IMR-90 (cell line): Measurements from ENCODE around the gene HEATR5A. TPM values are rescaled to one million over a fixed set of nuclear protein-coding genes. Genes with fewer than 3 reads are reported as not detected.

Experiments
- ATAC-seq: fragments of 200-7000 bp; cut with Tn5 transposase; 2 replicates; pipeline ENCODE4 v1.9.1; 2020; ENCODE audit warnings: low read depth, mild to moderate bottlenecking, moderate library complexity
- BruUV-seq: library from RNA; stranded (reverse); fragments of 400-500 nt; replicated peaks from 2 replicates; lab custom pipeline; 2021; lab: Mats Ljungman, UMichigan
- CTCF ChIA-PET: fragments of 300-600 bp; formaldehyde crosslinking; extraction: SDS; loops from one replicate; lab custom pipeline; 2021; ENCODE audit warnings: antibody characterized with exemption; lab: Yijun Ruan, JAX
- POLR2A ChIA-PET: fragments of 300-600 bp; sonication (Branson Sonifier 250); formaldehyde crosslinking; loops from one replicate; lab custom pipeline; 2022; ENCODE audit warnings: antibody characterized with exemption; ENCODE audit not compliant: unreplicated experiment; lab: Charles Lee
- DNase-seq: peaks from one replicate; pipeline ENCODE4 v3.0.0; 2013
- H2AFZ ChIP-seq: replicated peaks from 2 replicates; pipeline ENCODE3; 2013; ENCODE audit warnings: low read length, mild to moderate bottlenecking; ENCODE audit not compliant: poor library complexity
- H2AK5ac ChIP-seq: 2 replicates; pipeline ENCODE4 v1.6.1; 2013; ENCODE audit warnings: low read depth, low read length, inconsistent platforms
- H2AK9ac ChIP-seq: replicated peaks from 2 replicates; pipeline ENCODE3; 2013; ENCODE audit warnings: mild to moderate bottlenecking, low read depth, low read length, moderate library complexity; ENCODE audit not compliant: poor library complexity
- H2BK120ac ChIP-seq: 2 replicates; pipeline ENCODE4 v1.6.1; 2013; ENCODE audit warnings: low read depth, low read length, inconsistent platforms
- H2BK15ac ChIP-seq: 3 replicates; pipeline ENCODE4 v1.6.1; 2013; ENCODE audit warnings: low read depth, low read length, inconsistent platforms
- H2BK20ac ChIP-seq: 2 replicates; pipeline ENCODE4 v1.6.1; 2013; ENCODE audit warnings: low read depth, mild to moderate bottlenecking, inconsistent platforms, low read length, moderate library complexity
- H2BK5ac ChIP-seq: 2 replicates; pipeline ENCODE4 v1.6.1; 2013; ENCODE audit warnings: mild to moderate bottlenecking, low read depth, low read length, inconsistent platforms; ENCODE audit not compliant: poor library complexity, severe bottlenecking
- H3K14ac ChIP-seq: replicated peaks from 2 replicates; pipeline ENCODE4 v1.6.1; 2013; ENCODE audit warnings: low read depth, low read length, inconsistent platforms
- H3K18ac ChIP-seq: 2 replicates; pipeline ENCODE4 v1.6.1; 2013; ENCODE audit warnings: low read depth, low read length, control low read depth
- H3K23ac ChIP-seq: 2 replicates; pipeline ENCODE4 v1.6.1; 2013; ENCODE audit warnings: low read depth, low read length, inconsistent platforms
- H3K27ac ChIP-seq: 2 replicates; pipeline ENCODE4 v1.5.1; 2013; ENCODE audit warnings: mild to moderate bottlenecking, control low read depth, low read length; ENCODE audit not compliant: insufficient read depth
- H3K27me3 ChIP-seq: 2 replicates; pipeline ENCODE4 v1.6.1; 2013; ENCODE audit warnings: low read length; ENCODE audit not compliant: control insufficient read depth, insufficient read depth
- H3K36me3 ChIP-seq: 2 replicates; pipeline ENCODE4 v1.6.1; 2013; ENCODE audit warnings: low read length, mixed read lengths; ENCODE audit not compliant: control insufficient read depth, insufficient read depth
- H3K4ac ChIP-seq: 2 replicates; pipeline ENCODE4 v1.6.1; 2013; ENCODE audit warnings: low read depth, low read length, inconsistent platforms
- H3K4me1 ChIP-seq: 2 replicates; pipeline ENCODE4 v1.6.1; 2013; ENCODE audit warnings: low read length, mixed read lengths; ENCODE audit not compliant: control insufficient read depth, insufficient read depth
- H3K4me2 ChIP-seq: 2 replicates; pipeline ENCODE4 v1.6.1; 2013; ENCODE audit warnings: low read depth, mild to moderate bottlenecking, control low read depth, low read length, moderate library complexity
- H3K4me3 ChIP-seq: 2 replicates; pipeline ENCODE4 v1.5.1; 2013; ENCODE audit warnings: low read depth, mild to moderate bottlenecking, control low read depth, low read length, moderate library complexity; ENCODE audit not compliant: insufficient read depth
- H3K56ac ChIP-seq: 2 replicates; pipeline ENCODE4 v1.6.1; 2013; ENCODE audit warnings: low read length, inconsistent platforms; ENCODE audit not compliant: insufficient read depth; ENCODE audit errors: extremely low read depth
- H3K79me1 ChIP-seq, 2 experiments: 2 replicates each; pipeline ENCODE4 v1.6.1; 2013; ENCODE audit warnings: low read length in 2 of 2, inconsistent platforms in 1 of 2, low read depth in 1 of 2
- H3K9ac ChIP-seq: 2 replicates; pipeline ENCODE4 v1.6.1; 2013; ENCODE audit warnings: low read depth, low read length, control low read depth
- H3K9me1 ChIP-seq: 2 replicates; pipeline ENCODE4 v1.6.1; 2013; ENCODE audit warnings: low read length, inconsistent platforms; ENCODE audit not compliant: insufficient read depth
- H3K9me3 ChIP-seq: 2 replicates; pipeline ENCODE4 v1.6.1; 2013; ENCODE audit warnings: low read length; ENCODE audit not compliant: control insufficient read depth, insufficient read depth
- H4K20me1 ChIP-seq: 2 replicates; pipeline ENCODE4 v1.6.1; 2013; ENCODE audit warnings: low read length, inconsistent platforms; ENCODE audit not compliant: insufficient read depth
- H4K5ac ChIP-seq: 2 replicates; pipeline ENCODE4 v1.6.1; 2013; ENCODE audit warnings: mild to moderate bottlenecking, low read depth, low read length, control low read depth
- H4K8ac ChIP-seq, 2 experiments: 2 replicates each; pipeline ENCODE4 v1.6.1; 2013; ENCODE audit warnings: low read depth in 2 of 2, low read length in 2 of 2, control low read depth in 1 of 2, inconsistent platforms in 1 of 2
- H4K91ac ChIP-seq: 2 replicates; pipeline ENCODE4 v1.6.1; 2013; ENCODE audit warnings: low read depth, low read length, inconsistent platforms; ENCODE audit not compliant: insufficient read depth
- CEBPB ChIP-seq: IDR thresholded peaks from 2 replicates; pipeline ENCODE4 v1.6.1; 2012; ENCODE audit warnings: low read depth, low read length, improper control_type of control experiment
- CTCF ChIP-seq: conservative IDR thresholded peaks from 2 replicates; pipeline ENCODE4 v1.5.1; 2012; ENCODE audit warnings: mild to moderate bottlenecking, low read depth, low read length, improper control_type of control experiment
- MAFK ChIP-seq: IDR thresholded peaks from 2 replicates; pipeline ENCODE4 v1.6.1; 2012; ENCODE audit warnings: low read depth, low read length, improper control_type of control experiment
- RAD21 ChIP-seq: IDR thresholded peaks from 2 replicates; pipeline ENCODE4 v1.6.1; 2012; ENCODE audit warnings: low read length, improper control_type of control experiment
- RFX5 ChIP-seq: IDR thresholded peaks from 2 replicates; pipeline ENCODE4 v1.8.0; 2012; ENCODE audit warnings: low read depth, mild to moderate bottlenecking, low read length, moderate library complexity
- SMC3 ChIP-seq: fragments of 150-350 bp; IDR thresholded peaks from 2 replicates; pipeline ENCODE4 v1.6.1; 2016; ENCODE audit warnings: low read depth, mild to moderate bottlenecking, antibody characterized with exemption, low read length, moderate library complexity
- WGBS, 2 experiments: methylation state at CpG; one replicate each; pipeline versions ENCODE4 v1.1.5 to v1.1.7; 2013; ENCODE audit warnings: missing lambda C conversion rate in 2 of 2; ENCODE audit not compliant: insufficient read length in 1 of 2; ENCODE audit errors: extremely low coverage in 2 of 2; 5-methylcytosine and 5-hydroxymethylcytosine counted together
- dilution Hi-C: fragments of 300-500 bp; cut with HindIII; formaldehyde crosslinking; loops from one replicate; pipeline ENCODE4 v1.14.3; 2018; ENCODE audit warnings: low sequenced_read_pairs; ENCODE audit not compliant: unreplicated experiment
- in situ Hi-C: fragments of 300-500 bp; cut with MboI; formaldehyde crosslinking; loops from 3 replicates; pipeline ENCODE4 v1.14.3; 2019; ENCODE audit warnings: low sequenced_read_pairs, inconsistent platforms, mixed read lengths
- intact Hi-C: fragments of 100-400 bp; cut with micrococcal nuclease; formaldehyde crosslinking; loops from 2 replicates; pipeline ENCODE4 v1.10.0; 2022
- polyA plus RNA-seq, 3 experiments: library from polyadenylated mRNA; depleted of rRNA; stranded (reverse); fragments of >200 nt; gene quantifications; 2 replicates each; pipeline ENCODE4 v1.2.3, GENCODE V29; 2012; ENCODE audit warnings: low replicate concordance in 1 of 3
- total RNA-seq: library from RNA; depleted of rRNA; stranded (reverse); fragments of >200 nt; gene quantifications from 2 replicates; pipeline ENCODE4 v1.2.3, GENCODE V29; 2012

HEATR5A gene
- total and polyA plus RNA-seq, 2 of the 4 experiments (the other 2 are of a cell fraction): 14.0 to 48.9 TPM

- Histone ChIP-seq H3K79me1 (no peaks in the 10 kb centered on the region; a peak in 1 of 4 replicates), H3K4ac (no peak overlapping the region), H3K27me3 (no peaks in the 10 kb centered on the region), H4K5ac (no peak overlapping the region), H3K14ac (no peak overlapping the region), H3K56ac (no peak overlapping the region), H3K27ac (no peak overlapping the region), H3K9ac (no peak overlapping the region), H3K23ac (no peak overlapping the region), H2BK15ac (no peak overlapping the region; the same call in 2 of the 3 replicates), H3K4me3 (no peak overlapping the region), H2BK120ac (no peak overlapping the region), H4K8ac (no peak overlapping the region), H3K9me1 (peaks cover 3% of the 10 kb centered on the region; the same call in 1 of the 2 replicates), H2AFZ (no peak overlapping the region), H3K4me1 (peaks cover 4% of the 10 kb centered on the region), H4K20me1 (no peaks in the 10 kb centered on the region), H2BK20ac (no peak overlapping the region), H3K9me3 (no peaks in the 10 kb centered on the region), H3K36me3 (peaks cover 11% of the 10 kb centered on the region), H2BK5ac (no peak overlapping the region), H3K4me2 (no peak overlapping the region), H3K18ac (no peak overlapping the region), H2AK9ac (no peak overlapping the region), H4K91ac (no peak overlapping the region), H2AK5ac (no peak overlapping the region)
- in situ Hi-C loops (no loop called here), intact Hi-C loops (loop anchor here (5.0 kb wide), 1 partner anchor 90 kb away; the partner anchor contains the start of gene HECTD1), dilution Hi-C loops (no loop called here)
- TF ChIP-seq CEBPB (no peak), MAFK (no peak), RAD21 (no peak), CTCF (no peak), SMC3 (no peak), RFX5 (no peak)
- ChIA-PET POLR2A (interaction anchor here (0.6 kb wide), 1 partner anchor 270 kb away, joined by 3 read pairs; no protein-coding TSS in a partner anchor), CTCF (no interaction called here)
- 100% methylated on average over 1 of the region's 6 CpGs; no CpG with 5 or more reads in 1 of the 2 experiments for WGBS, 2 experiments
- DNase-seq (no peak), ATAC-seq (no peak)
- BruUV-seq: no TSS peak
These were observed 123.2 kb downstream of the HEATR5A start for GRCh38 chr14:31297112-31297511.
